ENCODE results near the gene AACS. TPM values are rescaled to one million over a fixed set of nuclear protein-coding genes. Genes with fewer than 3 reads are reported as not detected.
"Not testable (repeated sequence)": the region's sequence is repeated elsewhere in the genome, so short reads cannot be mapped to it uniquely, and the experiment has no call there.

Gene AACS
- total and polyA plus RNA-seq, 8 donors, result 15.0 to 56.5 (median 25.1) TPM

DNA sequence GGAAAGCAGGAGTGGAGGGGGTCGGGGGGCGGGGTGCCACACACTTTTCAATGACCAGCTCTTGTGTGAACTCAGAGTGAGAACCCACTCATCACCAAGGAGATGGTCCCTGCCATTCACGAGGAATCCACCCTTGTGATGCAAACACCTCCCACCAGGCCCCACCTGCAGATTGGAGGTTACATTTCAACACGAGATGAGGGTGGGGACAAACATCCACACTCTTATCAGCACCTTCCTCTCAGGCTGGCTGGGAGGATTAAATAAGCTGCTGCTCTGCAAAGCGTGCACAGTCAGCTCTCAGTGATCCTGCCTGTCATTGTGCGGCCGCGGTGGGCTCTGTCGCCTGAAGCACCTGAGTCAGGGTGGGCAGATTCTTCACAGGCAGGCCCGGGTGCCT lies 39.7 kb downstream of the AACS start:
- peak in 1 of 2 donors; percentile 49 for DNase-seq
- Histone ChIP-seq H3K4me3 (no peak overlapping the region), H3K9me3 (no peaks in the 10 kb centered on the region), H3K4me1 (peaks cover 7 to 12% (median 9%) of the 10 kb centered on the region in 4 donors), H3K36me3 (peaks cover 32 to 76% (median 73%) of the 10 kb centered on the region in 4 donors), H3K27ac (no peak overlapping the region), H3K27me3 (no peaks in the 10 kb centered on the region)
- 56 to 76% (median 57%) methylated on average over 8 to 10 of the region's 10 CpGs for WGBS, 5 donors
- intact Hi-C loops (cut with DNase I; ENCODE audit: low total_unique reads), result no loop called here
- TF ChIP-seq EP300 (IDR thresholded peaks at IDR 0.05) (no peak), POLR2AphosphoS5 (IDR thresholded peaks at IDR 0.05) (no peak), POLR2A (IDR thresholded peaks at IDR 0.05) (no peak)
- TF ChIP-seq, protein P1, sequence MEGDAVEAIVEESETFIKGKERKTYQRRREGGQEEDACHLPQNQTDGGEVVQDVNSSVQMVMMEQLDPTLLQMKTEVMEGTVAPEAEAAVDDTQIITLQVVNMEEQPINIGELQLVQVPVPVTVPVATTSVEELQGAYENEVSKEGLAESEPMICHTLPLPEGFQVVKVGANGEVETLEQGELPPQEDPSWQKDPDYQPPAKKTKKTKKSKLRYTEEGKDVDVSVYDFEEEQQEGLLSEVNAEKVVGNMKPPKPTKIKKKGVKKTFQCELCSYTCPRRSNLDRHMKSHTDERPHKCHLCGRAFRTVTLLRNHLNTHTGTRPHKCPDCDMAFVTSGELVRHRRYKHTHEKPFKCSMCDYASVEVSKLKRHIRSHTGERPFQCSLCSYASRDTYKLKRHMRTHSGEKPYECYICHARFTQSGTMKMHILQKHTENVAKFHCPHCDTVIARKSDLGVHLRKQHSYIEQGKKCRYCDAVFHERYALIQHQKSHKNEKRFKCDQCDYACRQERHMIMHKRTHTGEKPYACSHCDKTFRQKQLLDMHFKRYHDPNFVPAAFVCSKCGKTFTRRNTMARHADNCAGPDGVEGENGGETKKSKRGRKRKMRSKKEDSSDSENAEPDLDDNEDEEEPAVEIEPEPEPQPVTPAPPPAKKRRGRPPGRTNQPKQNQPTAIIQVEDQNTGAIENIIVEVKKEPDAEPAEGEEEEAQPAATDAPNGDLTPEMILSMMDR (IDR thresholded peaks at IDR 0.05), result no peak

DNA sequence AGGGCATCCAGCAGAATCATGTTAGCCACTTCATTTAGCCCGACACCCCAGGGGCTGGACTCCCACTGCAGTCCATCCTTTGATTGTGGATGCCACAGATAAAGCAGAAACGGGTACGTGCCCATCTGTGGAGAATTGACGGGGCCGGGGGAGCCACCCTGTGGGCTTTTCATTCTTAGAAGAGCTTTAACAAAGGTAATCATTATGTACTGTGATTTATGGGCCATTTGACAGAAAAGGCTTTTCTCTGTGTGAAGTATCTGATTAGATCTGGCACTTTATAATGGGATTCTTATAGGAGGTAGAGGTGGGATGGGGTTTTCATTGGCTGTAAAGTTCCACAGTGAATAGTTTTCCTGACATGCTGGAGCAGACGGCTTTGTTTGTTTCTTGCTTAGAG lies 40.4 kb downstream of the AACS start:
- DNase-seq, result no peak
- 79 to 91% (median 86%) methylated on average over 6 of the region's 6 CpGs for WGBS, 5 donors
- TF ChIP-seq POLR2A (IDR thresholded peaks at IDR 0.05) (no peak), EP300 (IDR thresholded peaks at IDR 0.05) (no peak), POLR2AphosphoS5 (IDR thresholded peaks at IDR 0.05) (no peak)
- TF ChIP-seq, protein P1 (IDR thresholded peaks at IDR 0.05), result no peak
- Histone ChIP-seq H3K4me3 (no peak overlapping the region), H3K27ac (no peak overlapping the region), H3K9me3 (no peaks in the 10 kb centered on the region), H3K27me3 (no peaks in the 10 kb centered on the region), H3K36me3 (peaks cover 32 to 79% (median 76%) of the 10 kb centered on the region in 4 donors), H3K4me1 (peaks cover 4 to 9% (median 8%) of the 10 kb centered on the region in 4 donors)
- intact Hi-C loops (cut with DNase I; ENCODE audit: low total_unique reads), result no loop called here

DNA sequence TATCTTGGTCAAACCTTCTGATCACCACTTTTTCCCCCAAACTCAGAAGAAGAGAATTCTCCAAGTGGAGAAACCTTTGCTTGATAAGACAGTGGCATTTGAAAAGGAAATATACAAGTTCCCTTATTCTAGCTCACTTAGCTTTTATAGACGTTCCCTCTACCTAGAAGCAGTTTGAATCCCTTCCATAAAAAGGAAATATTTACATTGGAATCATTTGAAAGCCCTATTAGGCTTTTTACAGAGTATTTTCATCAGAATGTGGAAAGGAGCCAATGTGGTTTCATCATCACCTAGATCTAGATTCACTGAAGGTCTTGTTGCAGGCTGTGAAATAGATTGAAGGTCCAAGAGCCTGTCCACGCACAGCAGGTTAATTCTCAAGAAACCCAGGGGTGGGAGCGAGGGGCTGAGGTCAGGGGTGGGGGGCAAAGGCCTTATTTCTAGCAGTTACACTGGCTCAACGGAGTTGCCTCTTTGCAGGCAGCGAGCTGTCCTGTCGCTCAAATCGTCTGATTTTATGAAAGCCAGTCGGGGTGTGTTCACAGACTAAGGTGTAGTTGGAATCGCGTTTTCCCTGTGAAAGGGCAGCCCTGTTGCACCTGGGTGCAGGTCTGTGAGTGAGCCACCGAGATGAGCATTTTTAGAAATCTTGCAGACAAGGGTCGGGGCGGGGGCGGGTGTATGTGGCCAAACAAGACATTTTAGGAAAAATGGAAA lies 45.6 kb downstream of the AACS start:
- no peak for TF ChIP-seq EP300 (IDR thresholded peaks at IDR 0.05)
- no peak for TF ChIP-seq POLR2A (IDR thresholded peaks at IDR 0.05)
- TF ChIP-seq, protein P1 (IDR thresholded peaks at IDR 0.05), result no peak
- no peak for TF ChIP-seq POLR2AphosphoS5 (IDR thresholded peaks at IDR 0.05)
- H3K36me3 ChIP-seq, result peaks cover 43 to 89% (median 84%) of the 10 kb centered on the region in 4 donors
- no peak for DNase-seq
- peaks cover 0 to 6% (median 0%) of the 10 kb centered on the region in 4 donors for H3K4me1 ChIP-seq
- intact Hi-C loops (cut with DNase I; ENCODE audit: low total_unique reads), result no loop called here
- H3K9me3 ChIP-seq, result no peaks in the 10 kb centered on the region
- H3K27ac ChIP-seq, result no peak overlapping the region
- H3K4me3 ChIP-seq, result no peak overlapping the region
- WGBS, 5 donors, result 86 to 89% (median 89%) methylated on average over 14 of the region's 14 CpGs
- no peaks in the 10 kb centered on the region for H3K27me3 ChIP-seq

DNA sequence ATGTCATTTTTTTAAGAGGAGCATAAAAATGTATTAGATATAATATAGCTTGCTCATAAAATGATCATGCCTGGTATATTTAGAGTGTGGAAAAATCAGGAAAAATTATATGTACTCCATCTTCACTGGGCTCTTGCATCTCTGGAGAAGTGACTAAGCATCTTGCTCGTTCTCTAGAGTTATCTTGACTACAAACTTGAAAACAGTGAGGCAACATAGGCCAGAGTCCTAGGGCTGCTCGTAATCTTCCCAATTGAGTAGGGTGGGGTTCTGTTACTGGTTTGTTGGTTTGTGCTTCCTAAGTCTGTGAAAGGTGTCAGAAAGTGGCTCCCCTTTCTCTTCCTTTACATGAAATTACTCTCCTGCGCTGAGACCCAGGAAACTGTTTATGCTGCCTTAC lies 46.2 kb downstream of the AACS start:
- H3K36me3 ChIP-seq, result peaks cover 43 to 92% (median 84%) of the 10 kb centered on the region in 4 donors
- no peaks in the 10 kb centered on the region for H3K27me3 ChIP-seq
- no peak overlapping the region for H3K4me3 ChIP-seq
- no peak overlapping the region for H3K27ac ChIP-seq
- WGBS, 5 donors, result 86 to 97% (median 93%) methylated on average over 3 of the region's 3 CpGs
- H3K4me1 ChIP-seq, result peaks cover 0 to 6% (median 0%) of the 10 kb centered on the region in 4 donors
- intact Hi-C loops (cut with DNase I; ENCODE audit: low total_unique reads), result no loop called here
- H3K9me3 ChIP-seq, result no peaks in the 10 kb centered on the region
- no peak for TF ChIP-seq POLR2AphosphoS5 (IDR thresholded peaks at IDR 0.05)
- TF ChIP-seq POLR2A (IDR thresholded peaks at IDR 0.05), result no peak
- TF ChIP-seq, protein P1 (IDR thresholded peaks at IDR 0.05), result no peak
- no peak for TF ChIP-seq EP300 (IDR thresholded peaks at IDR 0.05)
- DNase-seq, result no peak

DNA sequence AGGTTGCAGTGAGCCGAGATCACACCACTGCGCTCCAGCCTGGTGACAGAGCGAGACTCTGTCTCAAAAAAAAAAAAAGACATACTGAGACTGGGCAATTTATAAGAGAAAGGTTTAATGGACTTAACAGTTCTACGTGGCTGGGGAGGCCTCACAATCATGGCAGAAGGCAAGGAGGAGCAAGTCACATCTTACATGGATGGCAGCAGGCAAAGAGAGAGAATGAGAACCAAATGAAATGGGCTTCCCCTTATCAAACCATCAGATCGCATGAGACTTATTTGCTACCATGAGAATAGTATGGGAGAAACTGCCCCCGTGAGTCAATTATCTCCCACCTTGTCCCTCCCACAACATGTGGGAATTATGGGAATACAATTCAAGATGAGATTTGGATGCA lies 47.4 kb downstream of the AACS start:
- H3K36me3 ChIP-seq, result peaks cover 37 to 92% (median 82%) of the 10 kb centered on the region in 4 donors
- 95 to 99% (median 98%) methylated on average over 6 of the region's 6 CpGs for WGBS, 5 donors
- H3K4me1 ChIP-seq; DNase-seq; intact Hi-C loops (cut with DNase I; ENCODE audit: low total_unique reads); H3K4me3 ChIP-seq; H3K27me3 ChIP-seq; H3K9me3 ChIP-seq; H3K27ac ChIP-seq: not testable (repeated sequence)
